H1 (cell line): ENCODE data around the gene SLC37A1. TPM values are rescaled to one million over a fixed set of nuclear protein-coding genes. Genes with fewer than 3 reads are reported as not detected.
A peak's percentile ranks its signal among the peaks of the same experiment; 100 is the strongest.

Experiments used
- CTCF ChIA-PET: fragments of 300-600 bp; sonication (Branson Sonifier 250); formaldehyde crosslinking; loops from one replicate; lab custom pipeline; 2021; ENCODE audit not compliant: partially characterized antibody; lab: Charles Lee
- POLR2A ChIA-PET: fragments of 300-600 bp; sonication (Branson Sonifier 250); formaldehyde crosslinking; loops from one replicate; lab custom pipeline; 2021; ENCODE audit warnings: inconsistent platforms; ENCODE audit not compliant: partially characterized antibody; lab: Charles Lee
- DNase-seq, 2 experiments: peaks; one replicate each; pipeline versions ENCODE4 v3.0.0 to v3.0.0-alpha.2; 2010 to 2022; ENCODE audit warnings: low spot score in 2 of 2, low read depth in 1 of 2, mixed read lengths in 1 of 2
- FAIRE-seq: peaks from 2 replicates; lab custom pipeline; 2011; peaks lifted over from hg19 to GRCh38; lab: Jason Lieb, UNC
- H2AFZ ChIP-seq: 2 replicates; pipeline ENCODE4 v1.8.1; 2012; ENCODE audit warnings: low read length, inconsistent platforms
- H2AK5ac ChIP-seq: 2 replicates; pipeline ENCODE4 v1.6.1; 2013; ENCODE audit warnings: low read depth, low read length
- H2BK120ac ChIP-seq: replicated peaks from 2 replicates; pipeline ENCODE3; 2013; ENCODE audit warnings: low read depth, low read length, inconsistent platforms
- H2BK12ac ChIP-seq: 2 replicates; pipeline ENCODE4 v1.6.1; 2013; ENCODE audit warnings: low read depth, low read length
- H2BK15ac ChIP-seq: 2 replicates; pipeline ENCODE4 v1.6.1; 2013; ENCODE audit warnings: low read length
- H2BK20ac ChIP-seq: 2 replicates; pipeline ENCODE4 v1.6.1; 2013; ENCODE audit warnings: low read length
- H2BK5ac ChIP-seq: 2 replicates; pipeline ENCODE4 v1.6.1; 2013; ENCODE audit warnings: low read depth, low read length
- H3K14ac ChIP-seq: 2 replicates; pipeline ENCODE4 v1.6.1; 2013; ENCODE audit warnings: inconsistent platforms; ENCODE audit not compliant: insufficient read length
- H3K18ac ChIP-seq: 2 replicates; pipeline ENCODE4 v1.6.1; 2013; ENCODE audit warnings: low read length; ENCODE audit errors: extremely low read depth
- H3K23ac ChIP-seq: 2 replicates; pipeline ENCODE4 v1.6.1; 2013; ENCODE audit warnings: inconsistent platforms; ENCODE audit not compliant: insufficient read length
- H3K23me2 ChIP-seq: 2 replicates; pipeline ENCODE4 v1.6.1; 2013; ENCODE audit warnings: low read depth, low read length
- H3K27ac ChIP-seq: 2 replicates; pipeline ENCODE4 v1.6.1; 2011; ENCODE audit warnings: low read depth, low read length, inconsistent platforms
- H3K27me3 ChIP-seq, 4 experiments: replicated peaks in 1 of 4; 1 replicate in 1 of 4; 2 replicates in 3 of 4; pipeline versions ENCODE4 v1.6.1 to v1.8.1; 2011 to 2013; ENCODE audit warnings: low read length in 3 of 4, mild to moderate bottlenecking in 3 of 4, inconsistent platforms in 2 of 4, mixed read lengths in 2 of 4, moderate library complexity in 1 of 4; ENCODE audit not compliant: control insufficient read depth in 3 of 4, insufficient read depth in 3 of 4; ENCODE audit errors: extremely low read depth in 1 of 4
- H3K36me3 ChIP-seq, 4 experiments: 2 replicates each; pipeline versions ENCODE4 v1.6.1 to v1.8.1; 2011 to 2013; ENCODE audit warnings: mild to moderate bottlenecking in 4 of 4, low read length in 3 of 4, moderate library complexity in 2 of 4, control low read depth in 1 of 4, inconsistent platforms in 1 of 4; ENCODE audit not compliant: insufficient read depth in 4 of 4, control insufficient read depth in 2 of 4
- H3K4ac ChIP-seq: replicated peaks from 2 replicates; pipeline ENCODE3; 2013; ENCODE audit warnings: low read length, low read depth, mixed read lengths, inconsistent platforms; ENCODE audit not compliant: insufficient read length
- H3K4me1 ChIP-seq, 4 experiments: replicated peaks in 1 of 4; 1 replicate in 1 of 4; 2 replicates in 3 of 4; pipeline versions ENCODE4 v1.6.1 to v1.8.1; 2011 to 2013; ENCODE audit warnings: low read length in 3 of 4, inconsistent platforms in 2 of 4, mixed read lengths in 1 of 4; ENCODE audit not compliant: insufficient read depth in 4 of 4, control insufficient read depth in 3 of 4
- H3K4me2 ChIP-seq, 2 experiments: 2 replicates each; pipeline versions ENCODE4 v1.6.1 to v1.8.1; 2011 to 2013; ENCODE audit warnings: low read depth in 2 of 2, low read length in 2 of 2, control low read depth in 1 of 2, inconsistent platforms in 1 of 2, mild to moderate bottlenecking in 1 of 2; ENCODE audit not compliant: insufficient read depth in 1 of 2
- H3K4me3 ChIP-seq, 4 experiments: fragments of 200-600, 300-600 bp in 1 of 4; sonication (generic), shearing (Covaris generic), sonication (Bioruptor Twin) in 1 of 4; 2 replicates each; pipeline versions ENCODE4 v1.5.1 to v1.8.1; 2011 to 2016; ENCODE audit warnings: low read length in 4 of 4, low read depth in 3 of 4, control low read depth in 2 of 4, inconsistent platforms in 2 of 4, mild to moderate bottlenecking in 2 of 4, mixed read lengths in 1 of 4, moderate library complexity in 1 of 4; ENCODE audit not compliant: insufficient read depth in 2 of 4; ENCODE audit errors: extremely low read depth in 1 of 4
- H3K56ac ChIP-seq: replicated peaks from 2 replicates; pipeline ENCODE3; 2013; ENCODE audit warnings: low read depth, mild to moderate bottlenecking, mixed read lengths, low read length, inconsistent platforms; ENCODE audit not compliant: insufficient read length
- H3K79me1 ChIP-seq: 2 replicates; pipeline ENCODE4 v1.6.1; 2013; ENCODE audit warnings: low read depth, low read length, control low read depth
- H3K79me2 ChIP-seq, 2 experiments: 2 replicates each; pipeline versions ENCODE4 v1.6.1 to v1.8.1; 2012 to 2013; ENCODE audit warnings: low read length in 2 of 2, mild to moderate bottlenecking in 2 of 2, inconsistent platforms in 1 of 2; ENCODE audit not compliant: insufficient read depth in 2 of 2, control insufficient read depth in 1 of 2
- H3K9ac ChIP-seq, 4 experiments: replicated peaks in 1 of 4; 1 replicate in 1 of 4; 2 replicates in 3 of 4; pipeline versions ENCODE4 v1.6.1 to v1.8.1; 2011 to 2013; ENCODE audit warnings: low read depth in 3 of 4, low read length in 3 of 4, control low read depth in 2 of 4, mild to moderate bottlenecking in 2 of 4, moderate library complexity in 2 of 4, inconsistent platforms in 1 of 4; ENCODE audit errors: extremely low read depth in 1 of 4
- H3K9me3 ChIP-seq, 2 experiments: 2 replicates each; pipeline versions ENCODE4 v1.6.1 to v1.8.1; 2012 to 2013; ENCODE audit warnings: mild to moderate bottlenecking in 2 of 2, moderate library complexity in 2 of 2, control low read depth in 1 of 2, inconsistent platforms in 1 of 2, low read depth in 1 of 2, low read length in 1 of 2, mixed read lengths in 1 of 2; ENCODE audit not compliant: insufficient read depth in 2 of 2
- H4K20me1 ChIP-seq, 2 experiments: replicated peaks in 1 of 2; 2 replicates each; pipeline versions ENCODE3 to v1.8.1; 2011 to 2013; ENCODE audit warnings: inconsistent platforms in 2 of 2, low read length in 2 of 2, mild to moderate bottlenecking in 1 of 2; ENCODE audit not compliant: insufficient read depth in 2 of 2, control insufficient read depth in 1 of 2
- H4K5ac ChIP-seq: 2 replicates; pipeline ENCODE4 v1.6.1; 2013; ENCODE audit warnings: low read length, low read depth, mixed read lengths, inconsistent platforms; ENCODE audit not compliant: insufficient read length
- H4K8ac ChIP-seq: 2 replicates; pipeline ENCODE4 v1.8.0; 2013; ENCODE audit warnings: mild to moderate bottlenecking, moderate library complexity, low read length, inconsistent platforms; ENCODE audit not compliant: insufficient read depth; ENCODE audit errors: extremely low read depth
- H4K91ac ChIP-seq: replicated peaks from 2 replicates; pipeline ENCODE3; 2013; ENCODE audit warnings: low read length, mixed read lengths, inconsistent platforms; ENCODE audit not compliant: insufficient read length
- BRCA1 ChIP-seq: IDR thresholded peaks from 2 replicates; pipeline ENCODE4 v1.6.1; 2012; ENCODE audit warnings: low read depth, low read length, improper control_type of control experiment
- CEBPB ChIP-seq: IDR thresholded peaks from 2 replicates; pipeline ENCODE4 v1.6.1; 2012; ENCODE audit warnings: low read depth, low read length
- EZH2 ChIP-seq: fragments of 200-600 bp; sonication (generic); IDR thresholded peaks from 2 replicates; pipeline ENCODE4 v1.7.1; 2012; ENCODE audit warnings: low read depth, mild to moderate bottlenecking, moderate library complexity, low read length, inconsistent platforms; ENCODE audit not compliant: severe bottlenecking
- POLR2AphosphoS5 ChIP-seq: IDR thresholded peaks from 2 replicates; pipeline ENCODE4 v1.6.1; 2011; ENCODE audit warnings: low read depth, low read length
- POU5F1 ChIP-seq: IDR thresholded peaks from 2 replicates; pipeline ENCODE4 v1.6.1; 2011; ENCODE audit warnings: low read depth, mild to moderate bottlenecking, low read length, moderate library complexity
- RBBP5 ChIP-seq: IDR thresholded peaks from 2 replicates; pipeline ENCODE4 v1.7.1; 2012; ENCODE audit warnings: low read depth, mild to moderate bottlenecking, inconsistent platforms, low read length, moderate library complexity, borderline replicate concordance
- SIX5 ChIP-seq: IDR thresholded peaks from 2 replicates; pipeline ENCODE4 v1.6.1; 2011; ENCODE audit warnings: mild to moderate bottlenecking, low read depth, low read length
- SP2 ChIP-seq: IDR thresholded peaks from 2 replicates; pipeline ENCODE4 v1.6.1; 2012; ENCODE audit warnings: mild to moderate bottlenecking, low read length, inconsistent platforms
- SP4 ChIP-seq: IDR thresholded peaks from 2 replicates; pipeline ENCODE4 v1.6.1; 2012; ENCODE audit warnings: low read length, inconsistent platforms
- YY1 ChIP-seq: IDR thresholded peaks from 2 replicates; pipeline ENCODE4 v1.6.1; 2011; ENCODE audit warnings: low read depth, mild to moderate bottlenecking, low read length
- ZNF274 ChIP-seq: IDR thresholded peaks from 2 replicates; pipeline ENCODE4 v1.7.0; 2012; ENCODE audit warnings: low read length, borderline replicate concordance; ENCODE audit errors: extremely low read depth
- WGBS, 2 experiments: shearing (Covaris generic) in 1 of 2; methylation state at CpG; one replicate each; pipeline versions ENCODE4 v1.1.6 to v1.1.7; 2013 to 2015; ENCODE audit warnings: low lambda C conversion rate in 2 of 2, mixed read lengths in 2 of 2, inconsistent platforms in 1 of 2, low coverage in 1 of 2, missing lambda C conversion rate in 1 of 2; ENCODE audit not compliant: insufficient replicate concordance in 2 of 2, insufficient coverage in 1 of 2, insufficient read length in 1 of 2; ENCODE audit errors: extremely low coverage in 1 of 2, missing lambda C conversion rate in 1 of 2; 5-methylcytosine and 5-hydroxymethylcytosine counted together
- polyA plus RNA-seq, 7 experiments: library from polyadenylated mRNA; depleted of rRNA in 3 of 7; stranded (reverse) in 5 of 7; unstranded in 2 of 7; fragments of >200 nt in 5 of 7; fragments of 200-250 nt in 2 of 7; gene quantifications; 1 replicate in 5 of 7; 2 replicates in 1 of 7; 4 replicates in 1 of 7; pipeline versions ENCODE4 v1.2.1 to v1.2.3, GENCODE V29; 2011 to 2013; ENCODE audit warnings: missing spikeins in 2 of 7, mixed read lengths in 2 of 7
- total RNA-seq: library from RNA; stranded (reverse); fragmentation: NEBNext Ultra II Directional; extraction: Animal tissue kit (Norgen Biotek cat#: 25700); gene quantifications from 2 replicates; pipeline ENCODE4 v1.2.1, GENCODE V29; 2021
- TF ChIP-seq, protein P1 (sequence below): IDR thresholded peaks from 2 replicates; pipeline ENCODE4 v1.6.1; 2012; ENCODE audit warnings: low read length, inconsistent platforms

The SLC37A1 gene
- total and polyA plus RNA-seq, 2 of the 8 experiments (the other 6 are each of a cell fraction or from before 2014, with no cell fraction given) = 15.6 to 30.9 TPM

DNA sequence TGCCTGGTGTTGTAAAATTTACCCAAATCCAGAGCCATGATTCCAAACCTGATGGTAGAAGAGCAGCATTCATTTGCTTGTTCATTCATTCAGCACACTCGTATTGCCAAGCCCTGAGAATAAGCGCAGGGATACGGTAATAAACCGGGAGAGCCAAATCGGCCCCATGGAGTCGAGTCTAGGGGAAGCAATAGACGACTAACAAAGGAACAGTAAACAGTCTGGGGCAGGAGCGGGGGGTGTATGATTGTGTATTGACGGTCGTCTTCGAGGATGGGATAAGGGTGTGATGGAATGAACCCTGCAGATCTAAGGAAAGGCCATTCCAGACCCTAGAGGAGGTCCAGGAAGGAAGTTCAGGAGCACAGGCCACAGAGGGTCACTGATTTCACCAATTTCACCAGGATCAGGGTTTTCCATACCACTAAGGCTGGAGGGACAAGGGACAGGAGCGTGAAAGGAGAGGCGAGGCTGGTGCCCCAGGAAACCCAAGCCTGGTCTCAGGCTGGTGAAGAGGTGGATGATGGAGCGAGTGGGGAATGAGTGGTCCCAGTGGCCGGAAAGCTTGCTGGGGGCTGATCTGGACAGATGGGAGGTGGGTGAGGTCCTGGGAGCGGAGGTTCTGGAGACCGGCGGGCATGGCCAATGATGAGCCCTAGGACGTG, 78.6 kb downstream of the SLC37A1 start:
- no peaks in the 10 kb centered on the region for H3K23me2 ChIP-seq
- H3K4me3 ChIP-seq = no peak overlapping the region
- no peak overlapping the region for H3K23ac ChIP-seq
- peaks cover 0 to 3% of the 10 kb centered on the region in 2 experiments; a peak in 1 of 4 replicates for H3K9me3 ChIP-seq
- no peaks in the 10 kb centered on the region; a peak in 1 of 7 replicates for H3K27me3 ChIP-seq
- no peak overlapping the region for H3K56ac ChIP-seq
- H2BK15ac ChIP-seq = no peak overlapping the region
- H3K4ac ChIP-seq = no peak overlapping the region
- H2BK12ac ChIP-seq = 0 out of 2 replicates have a peak overlapping the region, but pooled peaks have one; percentile 18
- no peak overlapping the region for H3K18ac ChIP-seq
- H3K4me2 ChIP-seq = no peak overlapping the region
- no peak overlapping the region for H4K8ac ChIP-seq
- H3K14ac ChIP-seq = no peak overlapping the region
- FAIRE-seq (no peak), DNase-seq (no peak)
- no peak overlapping the region for H4K91ac ChIP-seq
- no peak overlapping the region for H2AK5ac ChIP-seq
- POLR2A ChIA-PET = interaction anchor here (1.0 to 1.2 kb wide), 2 partner anchors 76 to 171 kb away, joined by 3 read pairs; no protein-coding TSS in a partner anchor
- no peak overlapping the region for H3K27ac ChIP-seq
- H3K79me2 ChIP-seq = no peaks in the 10 kb centered on the region
- H3K9ac ChIP-seq = no peak overlapping the region
- H3K4me1 ChIP-seq = peaks cover 0 to 4% (median 2%) of the 10 kb centered on the region in 4 experiments; a peak in 5 of 7 replicates
- H2BK20ac ChIP-seq = no peak overlapping the region
- 89% methylated on average over 19 of the region's 19 CpGs; no CpG with 5 or more reads in 1 of the 2 experiments for WGBS, 2 experiments
- H2BK5ac ChIP-seq = no peak overlapping the region
- no peaks in the 10 kb centered on the region for H3K36me3 ChIP-seq
- peaks cover 0 to 2% of the 10 kb centered on the region in 2 experiments for H4K20me1 ChIP-seq
- CTCF ChIA-PET = interaction anchor here (0.7 to 4.1 kb wide), 39 partner anchors 10 to 230 kb away, joined by 3 to 18 read pairs (median 6); partner anchors contain the start of gene PDE9A
- no peak overlapping the region for H2AFZ ChIP-seq
- peaks cover 3% of the 10 kb centered on the region for H3K79me1 ChIP-seq
- no peak overlapping the region for H2BK120ac ChIP-seq
- no peak overlapping the region for H4K5ac ChIP-seq
- TF ChIP-seq RBBP5 (no peak), BRCA1 (no peak), POLR2AphosphoS5 (no peak), EZH2 (no peak), SP2 (no peak), POU5F1 (no peak), YY1 (no peak), ZNF274 (no peak), SIX5 (no peak), SP4 (no peak), CEBPB (no peak)
- TF ChIP-seq, protein P1, sequence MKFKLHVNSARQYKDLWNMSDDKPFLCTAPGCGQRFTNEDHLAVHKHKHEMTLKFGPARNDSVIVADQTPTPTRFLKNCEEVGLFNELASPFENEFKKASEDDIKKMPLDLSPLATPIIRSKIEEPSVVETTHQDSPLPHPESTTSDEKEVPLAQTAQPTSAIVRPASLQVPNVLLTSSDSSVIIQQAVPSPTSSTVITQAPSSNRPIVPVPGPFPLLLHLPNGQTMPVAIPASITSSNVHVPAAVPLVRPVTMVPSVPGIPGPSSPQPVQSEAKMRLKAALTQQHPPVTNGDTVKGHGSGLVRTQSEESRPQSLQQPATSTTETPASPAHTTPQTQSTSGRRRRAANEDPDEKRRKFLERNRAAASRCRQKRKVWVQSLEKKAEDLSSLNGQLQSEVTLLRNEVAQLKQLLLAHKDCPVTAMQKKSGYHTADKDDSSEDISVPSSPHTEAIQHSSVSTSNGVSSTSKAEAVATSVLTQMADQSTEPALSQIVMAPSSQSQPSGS = no peak
